ENCODE data around the gene TRDMT1.

TRDMT1 gene

GRCh38 chr10:17229717-17229966 is 28.2 kb upstream of the TRDMT1 start:
- peaks cover 2% of the 10 kb centered on the region for H3K9me3 ChIP-seq (ENCODE audit: insufficient read depth, low read depth, low read length)
- H3K9ac ChIP-seq (ENCODE audit: low read length) = peak overlapping the region; percentile 25
- no peak for DNase-seq
- peak overlapping the region; percentile 9 for H4K91ac ChIP-seq (ENCODE audit: low read depth, low read length)
- H2AK5ac ChIP-seq (ENCODE audit: low read length) = no peak overlapping the region
- peaks cover 15% of the 10 kb centered on the region for H3K79me1 ChIP-seq (ENCODE audit: low read length)
- no peak overlapping the region for H2BK12ac ChIP-seq (ENCODE audit: low read length)
- no CpG with 5 or more reads among the region's 21 CpGs for WGBS (ENCODE audit: extremely low coverage, insufficient coverage, insufficient read length)
- peaks cover 2% of the 10 kb centered on the region for H3K27me3 ChIP-seq (ENCODE audit: insufficient read depth, low read length)
- H3K4me3 ChIP-seq (ENCODE audit: low read depth, low read length) = peak overlapping the region; percentile 89
- H3K23ac ChIP-seq (ENCODE audit: low read length) = no peak overlapping the region
- H3K36me3 ChIP-seq (ENCODE audit: control insufficient read depth in 1 of 2, insufficient read depth in 2 of 2, low read length in 2 of 2) = peaks cover 9 to 13% of the 10 kb centered on the region in 2 experiments
- H3K27ac ChIP-seq (ENCODE audit: low read depth, low read length) = no peak overlapping the region
- peaks cover 7% of the 10 kb centered on the region for H3K79me2 ChIP-seq (ENCODE audit: control insufficient read depth, insufficient read depth, low read length, poor library complexity)
- H2AFZ ChIP-seq (ENCODE audit: insufficient read depth, low read length, poor library complexity) = peak overlapping the region; percentile 38
- peak overlapping the region; percentile 5 for H3K14ac ChIP-seq (ENCODE audit: low read length)
- H4K8ac ChIP-seq (ENCODE audit: low read depth, low read length) = peak overlapping the region; percentile 38
- peak overlapping the region; percentile 62 for H3K18ac ChIP-seq (ENCODE audit: low read length)
- peaks cover 3 to 12% of the 10 kb centered on the region in 2 experiments for H3K4me1 ChIP-seq (ENCODE audit: control insufficient read depth in 1 of 2, insufficient read depth in 2 of 2, low read length in 2 of 2)
- H3K4me2 ChIP-seq (ENCODE audit: low read length) = peak overlapping the region; percentile 73
- H3K4ac ChIP-seq (ENCODE audit: low read depth, low read length) = peak overlapping the region; percentile 28
- no peak overlapping the region for H4K12ac ChIP-seq (ENCODE audit: low read depth, low read length)
- peak overlapping the region; percentile 13 for H2BK120ac ChIP-seq (ENCODE audit: insufficient read depth, low read length, poor library complexity)
- H2BK5ac ChIP-seq (ENCODE audit: low read depth, low read length, poor library complexity) = no peak overlapping the region

DNA sequence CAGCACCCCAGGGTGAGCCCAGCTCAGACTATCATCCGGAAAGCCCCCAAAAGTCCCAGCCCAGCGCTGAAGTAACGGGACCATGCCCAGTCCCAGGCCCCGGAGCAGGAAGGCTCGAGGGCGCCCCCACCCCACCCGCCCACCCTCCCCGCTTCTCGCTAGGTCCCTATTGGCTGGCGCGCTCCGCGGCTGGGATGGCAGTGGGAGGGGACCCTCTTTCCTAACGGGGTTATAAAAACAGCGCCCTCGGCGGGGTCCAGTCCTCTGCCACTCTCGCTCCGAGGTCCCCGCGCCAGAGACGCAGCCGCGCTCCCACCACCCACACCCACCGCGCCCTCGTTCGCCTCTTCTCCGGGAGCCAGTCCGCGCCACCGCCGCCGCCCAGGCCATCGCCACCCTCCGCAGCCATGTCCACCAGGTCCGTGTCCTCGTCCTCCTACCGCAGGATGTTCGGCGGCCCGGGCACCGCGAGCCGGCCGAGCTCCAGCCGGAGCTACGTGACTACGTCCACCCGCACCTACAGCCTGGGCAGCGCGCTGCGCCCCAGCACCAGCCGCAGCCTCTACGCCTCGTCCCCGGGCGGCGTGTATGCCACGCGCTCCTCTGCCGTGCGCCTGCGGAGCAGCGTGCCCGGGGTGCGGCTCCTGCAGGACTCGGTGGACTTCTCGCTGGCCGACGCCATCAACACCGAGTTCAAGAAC is 27.7 kb upstream of the TRDMT1 start:
- Histone ChIP-seq H3K4me1 (ENCODE audit: control insufficient read depth in 1 of 2, insufficient read depth in 2 of 2, low read length in 2 of 2) (peaks cover 4 to 12% of the 10 kb centered on the region in 2 experiments), H3K9me3 (ENCODE audit: insufficient read depth, low read depth, low read length) (peaks cover 2% of the 10 kb centered on the region), H4K12ac (ENCODE audit: low read depth, low read length) (peak overlapping the region; percentile 93), H3K4me3 (ENCODE audit: low read depth, low read length) (peak overlapping the region; percentile 89), H3K4ac (ENCODE audit: low read depth, low read length) (peak overlapping the region; percentile 67), H3K79me2 (ENCODE audit: control insufficient read depth, insufficient read depth, low read length, poor library complexity) (peaks cover 7% of the 10 kb centered on the region), H3K14ac (ENCODE audit: low read length) (peak overlapping the region; percentile 85), H2BK5ac (ENCODE audit: low read depth, low read length, poor library complexity) (peak overlapping the region; percentile 42), H3K36me3 (ENCODE audit: control insufficient read depth in 1 of 2, insufficient read depth in 2 of 2, low read length in 2 of 2) (peaks cover 6 to 8% of the 10 kb centered on the region in 2 experiments), H3K79me1 (ENCODE audit: low read length) (peaks cover 15% of the 10 kb centered on the region), H3K9ac (ENCODE audit: low read length) (peak overlapping the region; percentile 31), H3K18ac (ENCODE audit: low read length) (peak overlapping the region; percentile 62), H2BK120ac (ENCODE audit: insufficient read depth, low read length, poor library complexity) (peak overlapping the region; percentile 89), H3K27ac (ENCODE audit: low read depth, low read length) (peak overlapping the region; percentile 78), H2BK12ac (ENCODE audit: low read length) (peak overlapping the region; percentile 82), H3K23ac (ENCODE audit: low read length) (no peak overlapping the region), H3K4me2 (ENCODE audit: low read length) (peak overlapping the region; percentile 96), H2AK5ac (ENCODE audit: low read length) (peak overlapping the region; percentile 7), H2AFZ (ENCODE audit: insufficient read depth, low read length, poor library complexity) (peak overlapping the region; percentile 92), H3K27me3 (ENCODE audit: insufficient read depth, low read length) (peaks cover 2% of the 10 kb centered on the region), H4K91ac (ENCODE audit: low read depth, low read length) (peak overlapping the region; percentile 93), H4K8ac (ENCODE audit: low read depth, low read length) (peak overlapping the region; percentile 74)
- no CpG with 5 or more reads among the region's 72 CpGs for WGBS (ENCODE audit: extremely low coverage, insufficient coverage, insufficient read length)
- DNase-seq = peak in 1 of 2 donors; percentile 36

DNA sequence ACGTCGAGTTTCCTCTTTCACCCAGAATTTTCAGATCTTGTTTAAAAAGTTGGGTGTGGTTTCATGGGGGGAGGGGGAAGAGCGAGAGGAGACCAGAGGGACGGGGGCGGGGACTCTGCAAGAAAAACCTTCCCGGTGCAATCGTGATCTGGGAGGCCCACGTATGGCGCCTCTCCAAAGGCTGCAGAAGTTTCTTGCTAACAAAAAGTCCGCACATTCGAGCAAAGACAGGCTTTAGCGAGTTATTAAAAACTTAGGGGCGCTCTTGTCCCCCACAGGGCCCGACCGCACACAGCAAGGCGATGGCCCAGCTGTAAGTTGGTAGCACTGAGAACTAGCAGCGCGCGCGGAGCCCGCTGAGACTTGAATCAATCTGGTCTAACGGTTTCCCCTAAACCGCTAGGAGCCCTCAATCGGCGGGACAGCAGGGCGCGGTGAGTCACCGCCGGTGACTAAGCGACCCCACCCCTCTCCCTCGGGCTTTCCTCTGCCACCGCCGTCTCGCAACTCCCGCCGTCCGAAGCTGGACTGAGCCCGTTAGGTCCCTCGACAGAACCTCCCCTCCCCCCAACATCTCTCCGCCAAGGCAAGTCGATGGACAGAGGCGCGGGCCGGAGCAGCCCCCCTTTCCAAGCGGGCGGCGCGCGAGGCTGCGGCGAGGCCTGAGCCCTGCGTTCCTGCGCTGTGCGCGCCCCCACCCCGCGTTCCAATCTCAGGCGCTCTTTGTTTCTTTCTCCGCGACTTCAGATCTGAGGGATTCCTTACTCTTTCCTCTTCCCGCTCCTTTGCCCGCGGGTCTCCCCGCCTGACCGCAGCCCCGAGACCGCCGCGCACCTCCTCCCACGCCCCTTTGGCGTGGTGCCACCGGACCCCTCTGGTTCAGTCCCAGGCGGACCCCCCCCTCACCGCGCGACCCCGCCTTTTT is 26.9 kb upstream of the TRDMT1 start, which contains the start of gene VIM:
Gene VIM (plus strand): TSS at position 151 of the 925 bp plus-strand sequence. CDS start 1,182 bp downstream, outside the sequence.
- Histone ChIP-seq H2BK12ac (ENCODE audit: low read length) (peak within 1 kb of the TSS; percentile 82), H2AK5ac (ENCODE audit: low read length) (peak within 1 kb of the TSS; percentile 7), H2AFZ (ENCODE audit: insufficient read depth, low read length, poor library complexity) (peak within 1 kb of the TSS; percentile 92), H2BK120ac (ENCODE audit: insufficient read depth, low read length, poor library complexity) (peak within 1 kb of the TSS; percentile 89), H3K9me3 (ENCODE audit: insufficient read depth, low read depth, low read length) (peaks cover 2% of the 10 kb centered on the region), H3K27me3 (ENCODE audit: insufficient read depth, low read length) (peaks cover 2% of the 10 kb centered on the region), H3K9ac (ENCODE audit: low read length) (peak within 1 kb of the TSS; percentile 31), H3K14ac (ENCODE audit: low read length) (peak within 1 kb of the TSS; percentile 85), H2BK5ac (ENCODE audit: low read depth, low read length, poor library complexity) (peak within 1 kb of the TSS; percentile 42), H3K79me2 (ENCODE audit: control insufficient read depth, insufficient read depth, low read length, poor library complexity) (peaks cover 7% of the 10 kb centered on the region), H3K36me3 (ENCODE audit: control insufficient read depth in 1 of 2, insufficient read depth in 2 of 2, low read length in 2 of 2) (peaks cover 0 to under 1% of the 10 kb centered on the region in 2 experiments), H3K4me3 (ENCODE audit: low read depth, low read length) (peak within 1 kb of the TSS; percentile 89), H3K18ac (ENCODE audit: low read length) (peak within 1 kb of the TSS; percentile 54), H3K27ac (ENCODE audit: low read depth, low read length) (peak within 1 kb of the TSS; percentile 78), H3K4me1 (ENCODE audit: control insufficient read depth in 1 of 2, insufficient read depth in 2 of 2, low read length in 2 of 2) (peaks cover 5 to 12% of the 10 kb centered on the region in 2 experiments), H4K12ac (ENCODE audit: low read depth, low read length) (peak within 1 kb of the TSS; percentile 93), H3K4me2 (ENCODE audit: low read length) (peak within 1 kb of the TSS; percentile 96), H3K79me1 (ENCODE audit: low read length) (peaks cover 15% of the 10 kb centered on the region), H4K8ac (ENCODE audit: low read depth, low read length) (peak within 1 kb of the TSS; percentile 74), H3K4ac (ENCODE audit: low read depth, low read length) (peak within 1 kb of the TSS; percentile 67), H3K23ac (ENCODE audit: low read length) (no peak within 1 kb of the TSS), H4K91ac (ENCODE audit: low read depth, low read length) (peak within 1 kb of the TSS; percentile 93)
- no CpG with 5 or more reads among the region's 77 CpGs for WGBS (ENCODE audit: extremely low coverage, insufficient coverage, insufficient read length)
- peak; percentile 58 to 73 for DNase-seq

DNA sequence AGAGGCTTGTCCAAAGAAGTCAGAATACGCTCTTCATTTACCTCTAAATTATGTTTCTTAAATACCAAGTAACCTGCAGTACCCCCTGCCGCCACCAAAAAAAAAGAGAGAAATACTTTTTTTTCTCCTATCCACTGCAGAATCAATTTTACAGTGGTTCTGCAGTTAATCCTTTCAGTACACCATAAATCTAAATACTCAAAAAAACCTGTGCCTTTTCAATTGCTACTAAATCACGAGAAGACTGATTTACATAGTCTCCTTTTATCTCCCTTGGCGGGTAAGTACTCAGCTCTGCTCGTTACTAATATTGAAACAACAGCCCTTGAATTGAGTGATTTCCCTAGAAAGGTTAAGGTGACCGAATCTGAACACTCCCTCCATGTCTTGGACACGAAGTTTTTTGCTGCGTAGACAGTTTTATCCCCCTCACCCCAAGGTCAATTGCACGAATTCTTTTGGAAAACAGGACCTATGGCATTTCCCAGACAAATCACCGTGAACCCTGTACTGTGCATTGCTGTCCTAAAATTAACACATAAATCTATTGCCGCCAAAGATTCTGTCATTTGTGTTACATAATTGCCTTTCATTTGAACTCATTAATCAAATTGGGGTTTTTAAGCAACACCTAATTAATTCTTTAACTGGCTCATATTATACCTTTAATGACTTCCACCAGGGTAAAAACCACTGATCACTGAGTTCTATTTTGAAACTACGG is 26.1 kb upstream of the TRDMT1 start:
- no peak overlapping the region for H2BK120ac ChIP-seq (ENCODE audit: insufficient read depth, low read length, poor library complexity)
- DNase-seq = no peak

More for the DNA sequence above, 26.1 kb upstream of the TRDMT1 start:
- H3K27me3 ChIP-seq (ENCODE audit: insufficient read depth, low read length) = peaks cover 2% of the 10 kb centered on the region
- H3K4ac ChIP-seq (ENCODE audit: low read depth, low read length) = no peak overlapping the region
- no peak overlapping the region for H3K9ac ChIP-seq (ENCODE audit: low read length)
- no peak overlapping the region for H3K27ac ChIP-seq (ENCODE audit: low read depth, low read length)
- peaks cover 7% of the 10 kb centered on the region for H3K79me2 ChIP-seq (ENCODE audit: control insufficient read depth, insufficient read depth, low read length, poor library complexity)
- no peak overlapping the region for H2BK12ac ChIP-seq (ENCODE audit: low read length)
- H3K4me1 ChIP-seq (ENCODE audit: control insufficient read depth in 1 of 2, insufficient read depth in 2 of 2, low read length in 2 of 2) = peaks cover 5 to 12% of the 10 kb centered on the region in 2 experiments
- H3K4me2 ChIP-seq (ENCODE audit: low read length) = no peak overlapping the region
- peaks cover 15% of the 10 kb centered on the region for H3K79me1 ChIP-seq (ENCODE audit: low read length)
- no peak overlapping the region for H4K12ac ChIP-seq (ENCODE audit: low read depth, low read length)
- peaks cover 2% of the 10 kb centered on the region for H3K9me3 ChIP-seq (ENCODE audit: insufficient read depth, low read depth, low read length)
- H2AFZ ChIP-seq (ENCODE audit: insufficient read depth, low read length, poor library complexity) = no peak overlapping the region
- H3K36me3 ChIP-seq (ENCODE audit: control insufficient read depth in 1 of 2, insufficient read depth in 2 of 2, low read length in 2 of 2) = no peaks in the 10 kb centered on the region
- no peak overlapping the region for H3K18ac ChIP-seq (ENCODE audit: low read length)
- H3K14ac ChIP-seq (ENCODE audit: low read length) = no peak overlapping the region
- no peak overlapping the region for H3K23ac ChIP-seq (ENCODE audit: low read length)
- no peak overlapping the region for H2AK5ac ChIP-seq (ENCODE audit: low read length)
- H4K91ac ChIP-seq (ENCODE audit: low read depth, low read length) = no peak overlapping the region
- WGBS (ENCODE audit: extremely low coverage, insufficient coverage, insufficient read length) = no CpG with 5 or more reads among the region's 12 CpGs
- H3K4me3 ChIP-seq (ENCODE audit: low read depth, low read length) = no peak overlapping the region
- no peak overlapping the region for H2BK5ac ChIP-seq (ENCODE audit: low read depth, low read length, poor library complexity)
- H4K8ac ChIP-seq (ENCODE audit: low read depth, low read length) = no peak overlapping the region

Data from trophoblast cell (in vitro differentiated cells and primary cell).